Erythroblast (primary cell): ENCODE measurements around the gene PSMD6.
A peak's percentile ranks its signal among the peaks of the same experiment; 100 is the strongest.

Experiments used
- DNase-seq, 2 experiments: peaks; one replicate each; lab custom pipeline; 2025; lab: John Stamatoyannopoulos, UW
- GATA1 ChIP-seq: IDR thresholded peaks from 2 replicates; pipeline ENCODE4 v1.6.1; 2011; ENCODE audit warnings: low read depth, mild to moderate bottlenecking, control low read depth, low read length, moderate library complexity
- POLR2A ChIP-seq: IDR thresholded peaks from 2 replicates; pipeline ENCODE4 v1.6.1; 2011; ENCODE audit warnings: mild to moderate bottlenecking, low read length

The PSMD6 gene

GRCh38 chr3:64033069-64033468 lies 9.8 kb upstream of the PSMD6 start:
- TF ChIP-seq GATA1 (no peak), POLR2A (no peak)
- DNase-seq: no peak

GRCh38 chr3:64031540-64032508 lies 8.5 kb upstream of the PSMD6 start:
- DNase-seq: no peak
- no peak for TF ChIP-seq GATA1
- TF ChIP-seq POLR2A: no peak

GRCh38 chr3:64030741-64031140 lies 7.4 kb upstream of the PSMD6 start:
- peak; percentile 65 to 82 for DNase-seq
- TF ChIP-seq POLR2A (no peak), GATA1 (no peak)

- DNase-seq: no peak
- TF ChIP-seq GATA1 (no peak), POLR2A (no peak)
Measured at GRCh38 chr3:64029287-64029686, 6.0 kb upstream of the PSMD6 start.

GRCh38 chr3:64028754-64029153 lies 5.5 kb upstream of the PSMD6 start:
- no peak for TF ChIP-seq GATA1
- TF ChIP-seq POLR2A: no peak
- no peak for DNase-seq

GRCh38 chr3:64027658-64028057 lies 4.4 kb upstream of the PSMD6 start:
- DNase-seq: no peak
- no peak for TF ChIP-seq GATA1
- no peak for TF ChIP-seq POLR2A

- DNase-seq: no peak
Measured at GRCh38 chr3:64026346-64026745, 3.1 kb upstream of the PSMD6 start.

GRCh38 chr3:64023861-64024223 lies 548 bp upstream of the PSMD6 start:
- DNase-seq: no peak
- TF ChIP-seq GATA1 (no peak), POLR2A (no peak)

More at GRCh38 chr3:64026346-64026745, 3.1 kb upstream of the PSMD6 start:
- TF ChIP-seq POLR2A (no peak), GATA1 (no peak)

GRCh38 chr3:64022451-64023186 lies 675 bp downstream of the PSMD6 start:
- TF ChIP-seq POLR2A (no peak), GATA1 (no peak)
- peak; percentile 51 to 65 for DNase-seq

- DNase-seq: peak; percentile 45 to 46
- TF ChIP-seq POLR2A (no peak), GATA1 (no peak)
Measured at GRCh38 chr3:64021922-64022321, 1.4 kb downstream of the PSMD6 start.

- no peak for TF ChIP-seq GATA1
- TF ChIP-seq POLR2A: no peak
- no peak for DNase-seq
Measured at GRCh38 chr3:64019879-64020278, 3.4 kb downstream of the PSMD6 start.

- DNase-seq: no peak
- TF ChIP-seq GATA1 (no peak), POLR2A (no peak)
Measured at GRCh38 chr3:64019271-64019670, 4.0 kb downstream of the PSMD6 start.

GRCh38 chr3:64016941-64017620 lies 6.2 kb downstream of the PSMD6 start:
- no peak for DNase-seq

GRCh38 chr3:64011685-64012084 lies 11.6 kb downstream of the PSMD6 start:
- TF ChIP-seq POLR2A: peak; percentile 5
- no peak for TF ChIP-seq GATA1
- peak; percentile 56 to 67 for DNase-seq

More at GRCh38 chr3:64016941-64017620, 6.2 kb downstream of the PSMD6 start:
- no peak for TF ChIP-seq GATA1
- TF ChIP-seq POLR2A: no peak
